Measurements from ENCODE around the gene ADCY2. TPM values are rescaled to one million over a fixed set of nuclear protein-coding genes. Genes with fewer than 3 reads are reported as not detected.

Gene ADCY2
- polyA plus RNA-seq, 1 experiment = not detected

GRCh38 chr5:7779019-7780005 lies 383.4 kb downstream of the ADCY2 start:
- no peaks in the 10 kb centered on the region for H3K27me3 ChIP-seq (ENCODE audit: control insufficient read depth, insufficient read depth, low read length)
- H3K9me3 ChIP-seq (ENCODE audit: control insufficient read depth, insufficient read depth, low read length) = peaks cover 2% of the 10 kb centered on the region; the same call in 1 of the 2 replicates
- TF ChIP-seq, protein P1, sequence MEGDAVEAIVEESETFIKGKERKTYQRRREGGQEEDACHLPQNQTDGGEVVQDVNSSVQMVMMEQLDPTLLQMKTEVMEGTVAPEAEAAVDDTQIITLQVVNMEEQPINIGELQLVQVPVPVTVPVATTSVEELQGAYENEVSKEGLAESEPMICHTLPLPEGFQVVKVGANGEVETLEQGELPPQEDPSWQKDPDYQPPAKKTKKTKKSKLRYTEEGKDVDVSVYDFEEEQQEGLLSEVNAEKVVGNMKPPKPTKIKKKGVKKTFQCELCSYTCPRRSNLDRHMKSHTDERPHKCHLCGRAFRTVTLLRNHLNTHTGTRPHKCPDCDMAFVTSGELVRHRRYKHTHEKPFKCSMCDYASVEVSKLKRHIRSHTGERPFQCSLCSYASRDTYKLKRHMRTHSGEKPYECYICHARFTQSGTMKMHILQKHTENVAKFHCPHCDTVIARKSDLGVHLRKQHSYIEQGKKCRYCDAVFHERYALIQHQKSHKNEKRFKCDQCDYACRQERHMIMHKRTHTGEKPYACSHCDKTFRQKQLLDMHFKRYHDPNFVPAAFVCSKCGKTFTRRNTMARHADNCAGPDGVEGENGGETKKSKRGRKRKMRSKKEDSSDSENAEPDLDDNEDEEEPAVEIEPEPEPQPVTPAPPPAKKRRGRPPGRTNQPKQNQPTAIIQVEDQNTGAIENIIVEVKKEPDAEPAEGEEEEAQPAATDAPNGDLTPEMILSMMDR (IDR thresholded peaks at IDR 0.05; ENCODE audit: low read depth, low read length) = no peak
- no peak overlapping the region for H3K27ac ChIP-seq (ENCODE audit: low read depth, low read length)
- POLR2A ChIA-PET = no interaction called here
- DNase-seq (ENCODE audit: low read depth, low spot score) = no peak
- CTCF ChIA-PET = no interaction called here
- no peak overlapping the region for H3K4me3 ChIP-seq (ENCODE audit: low read depth, low read length)

DNA sequence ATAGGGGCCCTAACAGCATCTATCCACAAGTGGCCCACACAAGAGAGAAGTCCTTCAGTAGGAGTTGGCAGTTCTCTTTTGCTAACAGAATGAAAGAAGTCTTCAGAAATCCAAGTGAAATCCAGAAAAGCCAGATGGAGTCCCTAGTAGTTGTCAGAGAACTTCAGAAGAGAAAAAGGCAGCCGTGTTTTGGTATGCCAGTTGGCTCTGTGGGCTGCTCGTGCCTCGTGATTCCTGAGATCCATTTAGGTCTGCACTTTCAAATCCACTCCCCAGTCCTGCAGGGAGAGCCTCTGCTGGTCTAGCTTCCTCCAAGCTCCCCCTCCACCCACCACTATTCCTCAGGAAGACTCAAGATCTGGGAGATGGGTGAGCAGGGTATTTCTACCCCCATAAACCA lies 386.0 kb downstream of the ADCY2 start:
- ChIA-PET POLR2A (no interaction called here), CTCF (interaction anchor here (1.4 kb wide), 1 partner anchor 34 kb away, joined by 4 read pairs; no protein-coding TSS in a partner anchor)
- Histone ChIP-seq H3K27ac (ENCODE audit: low read depth, low read length) (no peak overlapping the region), H3K27me3 (ENCODE audit: control insufficient read depth, insufficient read depth, low read length) (no peaks in the 10 kb centered on the region), H3K4me3 (ENCODE audit: low read depth, low read length) (no peak overlapping the region), H3K9me3 (ENCODE audit: control insufficient read depth, insufficient read depth, low read length) (no peaks in the 10 kb centered on the region; the same call in 1 of the 2 replicates)
- no peak for DNase-seq (ENCODE audit: low read depth, low spot score)
- TF ChIP-seq, protein P1 (IDR thresholded peaks at IDR 0.05; ENCODE audit: low read depth, low read length) = no peak

GRCh38 chr5:7784683-7785380 lies 388.9 kb downstream of the ADCY2 start:
- Histone ChIP-seq H3K27ac (ENCODE audit: low read depth, low read length) (no peak overlapping the region), H3K4me3 (ENCODE audit: low read depth, low read length) (no peak overlapping the region), H3K27me3 (ENCODE audit: control insufficient read depth, insufficient read depth, low read length) (no peaks in the 10 kb centered on the region), H3K9me3 (ENCODE audit: control insufficient read depth, insufficient read depth, low read length) (no peaks in the 10 kb centered on the region; the same call in 1 of the 2 replicates)
- ChIA-PET POLR2A (no interaction called here), CTCF (no interaction called here)
- DNase-seq (ENCODE audit: low read depth, low spot score) = no peak
- TF ChIP-seq, protein P1 (IDR thresholded peaks at IDR 0.05; ENCODE audit: low read depth, low read length) = no peak

DNA sequence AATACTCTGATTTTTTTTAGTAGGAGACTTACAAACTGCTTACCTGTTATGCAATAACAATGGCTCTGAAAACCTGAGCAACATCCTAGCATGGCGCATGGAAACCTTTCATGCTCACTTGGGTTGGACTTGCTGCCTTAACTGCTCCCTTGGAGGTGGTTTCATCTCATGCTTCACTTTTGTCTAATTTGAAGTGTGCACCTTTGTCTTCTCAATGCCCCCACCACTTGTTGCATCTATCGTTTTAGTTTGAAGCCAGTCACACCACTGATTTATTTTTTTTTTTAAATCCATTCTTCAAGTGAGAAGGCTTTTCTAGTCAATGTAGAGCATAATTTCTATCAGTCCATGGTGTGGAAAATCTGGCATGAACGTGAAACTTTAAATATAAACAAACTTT lies 391.8 kb downstream of the ADCY2 start:
- no peak overlapping the region for H3K4me3 ChIP-seq (ENCODE audit: low read depth, low read length)
- TF ChIP-seq, protein P1 (IDR thresholded peaks at IDR 0.05; ENCODE audit: low read depth, low read length) = no peak
- DNase-seq (ENCODE audit: low read depth, low spot score) = no peak
- no peaks in the 10 kb centered on the region for H3K27me3 ChIP-seq (ENCODE audit: control insufficient read depth, insufficient read depth, low read length)
- no peaks in the 10 kb centered on the region for H3K9me3 ChIP-seq (ENCODE audit: control insufficient read depth, insufficient read depth, low read length)
- no peak overlapping the region for H3K27ac ChIP-seq (ENCODE audit: low read depth, low read length)
- POLR2A ChIA-PET = no interaction called here
- CTCF ChIA-PET = no interaction called here

DNA sequence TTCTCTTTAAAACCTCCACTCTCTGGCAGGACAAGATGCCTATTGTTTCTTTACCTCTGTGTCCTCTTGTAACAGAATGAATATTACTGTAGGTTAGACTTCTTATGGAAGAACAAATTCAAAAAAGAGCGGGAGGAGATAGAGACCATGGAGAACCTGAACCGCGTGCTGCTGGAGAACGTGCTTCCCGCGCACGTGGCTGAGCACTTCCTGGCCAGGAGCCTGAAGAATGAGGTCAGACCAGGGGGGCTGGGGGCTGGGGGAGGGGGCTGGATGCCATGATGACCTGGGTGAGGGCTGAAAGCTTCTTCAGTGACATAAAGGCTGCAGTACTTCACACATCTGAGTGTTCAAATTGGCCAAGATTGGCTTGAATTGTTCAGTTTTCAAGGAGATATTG lies 393.6 kb downstream of the ADCY2 start:
- CTCF ChIA-PET = no interaction called here
- no peaks in the 10 kb centered on the region for H3K27me3 ChIP-seq (ENCODE audit: control insufficient read depth, insufficient read depth, low read length)
- POLR2A ChIA-PET = no interaction called here
- no peak overlapping the region for H3K27ac ChIP-seq (ENCODE audit: low read depth, low read length)
- no peak overlapping the region for H3K4me3 ChIP-seq (ENCODE audit: low read depth, low read length)
- no peaks in the 10 kb centered on the region; the same call in 1 of the 2 replicates for H3K9me3 ChIP-seq (ENCODE audit: control insufficient read depth, insufficient read depth, low read length)
- TF ChIP-seq, protein P1 (IDR thresholded peaks at IDR 0.05; ENCODE audit: low read depth, low read length) = no peak
- no peak for DNase-seq (ENCODE audit: low read depth, low spot score)
